Peyer's patch (tissue), 4 donors: ENCODE data around the gene TMEM39B.

Source experiments
- POLR2A ChIP-seq, 2 donors: fragments of 450-650 bp; IDR thresholded peaks; one replicate each; pipeline ENCODE4 v1.5.1; 2017; ENCODE audit warnings: antibody characterized with exemption in 2 of 2, mild to moderate bottlenecking in 2 of 2, moderate library complexity in 2 of 2
- TF ChIP-seq, protein P1 (sequence below), 6 experiments: fragments of 450-650 bp in 4 of 6; fragments of 200-600 bp in 2 of 6; sonication (generic) in 1 of 6; IDR thresholded peaks; one replicate each; pipeline ENCODE4 v1.5.1; 2017 to 2019; ENCODE audit warnings: antibody characterized with exemption in 6 of 6, mild to moderate bottlenecking in 3 of 6, moderate library complexity in 1 of 6

DNA sequence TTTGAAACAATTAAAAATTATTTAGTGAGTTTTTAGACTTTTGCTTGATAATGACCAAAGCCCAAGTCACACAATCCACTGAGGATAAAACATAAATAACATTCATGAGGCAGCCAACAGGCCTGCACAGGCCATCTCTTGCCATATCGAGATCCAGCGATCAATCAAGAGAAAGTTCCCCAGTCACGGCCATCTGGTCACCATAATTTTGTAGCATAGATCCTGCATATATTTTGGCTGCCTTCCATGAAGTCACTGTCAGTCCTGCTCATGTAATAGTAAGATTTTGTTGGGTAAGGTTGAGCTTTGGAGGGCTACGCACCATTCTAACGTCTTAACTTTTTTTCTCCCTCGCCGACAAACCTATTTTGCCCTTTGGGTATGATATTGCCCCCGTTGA, 52.6 kb downstream of the TMEM39B start:
- TF ChIP-seq, protein P1, sequence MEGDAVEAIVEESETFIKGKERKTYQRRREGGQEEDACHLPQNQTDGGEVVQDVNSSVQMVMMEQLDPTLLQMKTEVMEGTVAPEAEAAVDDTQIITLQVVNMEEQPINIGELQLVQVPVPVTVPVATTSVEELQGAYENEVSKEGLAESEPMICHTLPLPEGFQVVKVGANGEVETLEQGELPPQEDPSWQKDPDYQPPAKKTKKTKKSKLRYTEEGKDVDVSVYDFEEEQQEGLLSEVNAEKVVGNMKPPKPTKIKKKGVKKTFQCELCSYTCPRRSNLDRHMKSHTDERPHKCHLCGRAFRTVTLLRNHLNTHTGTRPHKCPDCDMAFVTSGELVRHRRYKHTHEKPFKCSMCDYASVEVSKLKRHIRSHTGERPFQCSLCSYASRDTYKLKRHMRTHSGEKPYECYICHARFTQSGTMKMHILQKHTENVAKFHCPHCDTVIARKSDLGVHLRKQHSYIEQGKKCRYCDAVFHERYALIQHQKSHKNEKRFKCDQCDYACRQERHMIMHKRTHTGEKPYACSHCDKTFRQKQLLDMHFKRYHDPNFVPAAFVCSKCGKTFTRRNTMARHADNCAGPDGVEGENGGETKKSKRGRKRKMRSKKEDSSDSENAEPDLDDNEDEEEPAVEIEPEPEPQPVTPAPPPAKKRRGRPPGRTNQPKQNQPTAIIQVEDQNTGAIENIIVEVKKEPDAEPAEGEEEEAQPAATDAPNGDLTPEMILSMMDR (IDR thresholded peaks at IDR 0.05): no peak
- TF ChIP-seq POLR2A (IDR thresholded peaks at IDR 0.05): no peak
